Measurements from ENCODE around the gene CCSER1. TPM values are rescaled to one million over a fixed set of nuclear protein-coding genes. Genes with fewer than 3 reads are reported as not detected.

The CCSER1 gene
- total RNA-seq, 4 donors from 2014 or later = 13.3 to 54.6 (median 34.0) TPM

- DNase-seq = no peak
- Histone ChIP-seq H3K4me3 (no peak overlapping the region), H3K36me3 (no peaks in the 10 kb centered on the region), H3K9me3 (no peaks in the 10 kb centered on the region), H3K4me1 (peaks cover 0 to 5% (median 0%) of the 10 kb centered on the region in 4 donors), H3K27ac (no peak overlapping the region), H3K27me3 (no peaks in the 10 kb centered on the region)
- TF ChIP-seq EP300 (IDR thresholded peaks at IDR 0.05; ENCODE audit: low read depth) (no peak), POLR2A (IDR thresholded peaks at IDR 0.05) (no peak), POLR2AphosphoS5 (IDR thresholded peaks at IDR 0.05) (no peak)
- TF ChIP-seq, protein P1, sequence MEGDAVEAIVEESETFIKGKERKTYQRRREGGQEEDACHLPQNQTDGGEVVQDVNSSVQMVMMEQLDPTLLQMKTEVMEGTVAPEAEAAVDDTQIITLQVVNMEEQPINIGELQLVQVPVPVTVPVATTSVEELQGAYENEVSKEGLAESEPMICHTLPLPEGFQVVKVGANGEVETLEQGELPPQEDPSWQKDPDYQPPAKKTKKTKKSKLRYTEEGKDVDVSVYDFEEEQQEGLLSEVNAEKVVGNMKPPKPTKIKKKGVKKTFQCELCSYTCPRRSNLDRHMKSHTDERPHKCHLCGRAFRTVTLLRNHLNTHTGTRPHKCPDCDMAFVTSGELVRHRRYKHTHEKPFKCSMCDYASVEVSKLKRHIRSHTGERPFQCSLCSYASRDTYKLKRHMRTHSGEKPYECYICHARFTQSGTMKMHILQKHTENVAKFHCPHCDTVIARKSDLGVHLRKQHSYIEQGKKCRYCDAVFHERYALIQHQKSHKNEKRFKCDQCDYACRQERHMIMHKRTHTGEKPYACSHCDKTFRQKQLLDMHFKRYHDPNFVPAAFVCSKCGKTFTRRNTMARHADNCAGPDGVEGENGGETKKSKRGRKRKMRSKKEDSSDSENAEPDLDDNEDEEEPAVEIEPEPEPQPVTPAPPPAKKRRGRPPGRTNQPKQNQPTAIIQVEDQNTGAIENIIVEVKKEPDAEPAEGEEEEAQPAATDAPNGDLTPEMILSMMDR (IDR thresholded peaks at IDR 0.05) = no peak
- WGBS, 2 donors (ENCODE audit: low coverage in 1 of 2) = 60 to 80% methylated on average over 1 to 3 of the region's 3 CpGs
- in situ Hi-C loops (cut with MboI; ENCODE audit: low pct_ligation_motif_present in 1 of 4, low pct_unique_long_range_greater_than_20kb in 1 of 4, low sequenced_read_pairs in 3 of 4) (no loop called here), intact Hi-C loops (cut with DNase I; ENCODE audit: low total_unique reads) (no loop called here)
These were observed 833.2 kb downstream of the CCSER1 start for GRCh38 chr4:90960433-90960832.

DNA sequence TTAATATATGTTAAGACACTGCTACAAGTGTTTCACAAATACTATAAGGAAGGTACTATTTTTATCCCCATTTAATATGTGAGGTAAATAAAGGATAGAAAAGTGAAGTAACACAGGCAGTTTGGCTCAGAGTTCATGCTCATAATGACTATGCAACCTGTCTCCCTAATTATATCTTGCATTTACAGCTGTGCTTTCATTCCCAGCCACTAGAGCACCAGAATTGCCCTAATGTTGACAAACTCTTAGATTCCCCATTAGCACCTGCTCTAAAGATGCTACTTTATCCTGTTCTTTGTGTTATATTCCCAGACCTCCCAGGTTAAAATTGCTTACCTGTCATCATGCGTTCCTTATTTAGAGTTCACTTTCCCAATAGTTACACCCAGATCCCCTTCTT is 833.6 kb downstream of the CCSER1 start:
- in situ Hi-C loops (cut with MboI; ENCODE audit: low pct_ligation_motif_present in 1 of 4, low pct_unique_long_range_greater_than_20kb in 1 of 4, low sequenced_read_pairs in 3 of 4) = no loop called here
- Histone ChIP-seq H3K4me3 (no peak overlapping the region), H3K36me3 (no peaks in the 10 kb centered on the region), H3K27ac (no peak overlapping the region), H3K9me3 (no peaks in the 10 kb centered on the region), H3K27me3 (no peaks in the 10 kb centered on the region), H3K4me1 (peaks cover 0 to 5% (median 0%) of the 10 kb centered on the region in 4 donors)
- DNase-seq = no peak
- TF ChIP-seq EP300 (IDR thresholded peaks at IDR 0.05; ENCODE audit: low read depth) (no peak), POLR2AphosphoS5 (IDR thresholded peaks at IDR 0.05) (no peak), POLR2A (IDR thresholded peaks at IDR 0.05) (no peak)
- TF ChIP-seq, protein P1 (IDR thresholded peaks at IDR 0.05) = no peak
- 97% methylated on average over 1 of the region's 1 CpG; no CpG with 5 or more reads in 1 of the 2 donors for WGBS, 2 donors (ENCODE audit: low coverage in 1 of 2)
- intact Hi-C loops (cut with DNase I; ENCODE audit: low total_unique reads) = no loop called here

- TF ChIP-seq POLR2A (IDR thresholded peaks at IDR 0.05) = no peak
- TF ChIP-seq POLR2AphosphoS5 (IDR thresholded peaks at IDR 0.05) = no peak
- TF ChIP-seq, protein P1 (IDR thresholded peaks at IDR 0.05) = no peak
- no peak for TF ChIP-seq EP300 (IDR thresholded peaks at IDR 0.05; ENCODE audit: low read depth)
These were observed 842.8 kb downstream of the CCSER1 start for GRCh38 chr4:90970021-90970420.

DNA sequence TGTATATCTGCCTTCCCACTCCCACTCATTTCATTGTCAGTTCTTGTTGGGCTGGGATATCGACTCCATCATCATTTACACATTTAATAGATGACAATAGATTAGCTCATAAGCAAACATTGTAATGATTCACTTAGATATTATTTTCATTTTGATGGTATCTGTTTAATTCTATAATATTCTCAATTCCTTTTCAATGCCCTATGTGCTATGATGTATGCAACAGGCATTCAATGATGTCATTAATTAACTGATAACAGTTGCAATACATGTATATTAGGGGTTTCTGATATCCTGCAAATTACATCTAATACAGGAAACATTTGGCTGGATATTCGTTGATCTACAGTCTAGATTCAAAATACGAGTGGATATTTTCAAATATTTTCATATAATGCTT is 850.5 kb downstream of the CCSER1 start:
- no peak for TF ChIP-seq POLR2AphosphoS5 (IDR thresholded peaks at IDR 0.05)
- TF ChIP-seq, protein P1 (IDR thresholded peaks at IDR 0.05) = no peak
- TF ChIP-seq EP300 (IDR thresholded peaks at IDR 0.05; ENCODE audit: low read depth) = no peak
- TF ChIP-seq POLR2A (IDR thresholded peaks at IDR 0.05) = no peak
- no peak overlapping the region for H3K4me3 ChIP-seq
- H3K4me1 ChIP-seq = no peaks in the 10 kb centered on the region
- no peaks in the 10 kb centered on the region for H3K27me3 ChIP-seq
- DNase-seq = no peak
- intact Hi-C loops (cut with DNase I; ENCODE audit: low total_unique reads) (no loop called here), in situ Hi-C loops (cut with MboI; ENCODE audit: low pct_ligation_motif_present in 1 of 4, low pct_unique_long_range_greater_than_20kb in 1 of 4, low sequenced_read_pairs in 3 of 4) (no loop called here)
- H3K27ac ChIP-seq = no peak overlapping the region
- H3K9me3 ChIP-seq = no peaks in the 10 kb centered on the region
- 76 to 83% methylated on average over 3 of the region's 3 CpGs for WGBS, 2 donors (ENCODE audit: low coverage in 1 of 2)
- H3K36me3 ChIP-seq = no peaks in the 10 kb centered on the region

More at GRCh38 chr4:90970021-90970420, 842.8 kb downstream of the CCSER1 start:
- H3K27ac ChIP-seq = no peak overlapping the region
- 75 to 88% methylated on average over 2 of the region's 2 CpGs for WGBS, 2 donors (ENCODE audit: low coverage in 1 of 2)
- intact Hi-C loops (cut with DNase I; ENCODE audit: low total_unique reads) = no loop called here
- in situ Hi-C loops (cut with MboI; ENCODE audit: low pct_ligation_motif_present in 1 of 4, low pct_unique_long_range_greater_than_20kb in 1 of 4, low sequenced_read_pairs in 3 of 4) = no loop called here
- no peak overlapping the region for H3K4me3 ChIP-seq
- no peaks in the 10 kb centered on the region for H3K36me3 ChIP-seq
- no peaks in the 10 kb centered on the region for H3K4me1 ChIP-seq
- DNase-seq = no peak
- no peaks in the 10 kb centered on the region for H3K27me3 ChIP-seq
- H3K9me3 ChIP-seq = peaks cover 0 to 6% of the 10 kb centered on the region in 2 donors
